Aorta (tissue), 5 donors: Measurements from ENCODE around the gene MRPS27. TPM values are rescaled to one million over a fixed set of nuclear protein-coding genes. Genes with fewer than 3 reads are reported as not detected.

Experiments
- ATAC-seq: fragments of 200-7000 bp; cut with Tn5 transposase; one replicate; pipeline ENCODE4 v1.9.1; 2022; ENCODE audit warnings: moderate library complexity; ENCODE audit not compliant: low FRiP score
- DNase-seq, 2 donors: peaks; one replicate each; pipeline ENCODE4 v3.0.0-alpha.2; 2020
- H3K27ac ChIP-seq, 2 donors: one replicate each; pipeline ENCODE4 v1.5.1; 2013; ENCODE audit warnings: low read length in 2 of 2, mild to moderate bottlenecking in 2 of 2, moderate library complexity in 2 of 2, control low read depth in 1 of 2, inconsistent platforms in 1 of 2, low read depth in 1 of 2
- H3K27me3 ChIP-seq, 2 donors: one replicate each; pipeline ENCODE4 v1.6.1; 2013; ENCODE audit warnings: control low read depth in 1 of 2, low read length in 1 of 2, mild to moderate bottlenecking in 1 of 2, moderate library complexity in 1 of 2; ENCODE audit not compliant: insufficient read depth in 2 of 2, control insufficient read depth in 1 of 2
- H3K36me3 ChIP-seq, 2 donors: one replicate each; pipeline ENCODE4 v1.6.1; 2013; ENCODE audit warnings: control low read depth in 1 of 2, low read length in 1 of 2, mild to moderate bottlenecking in 1 of 2; ENCODE audit not compliant: insufficient read depth in 2 of 2, control insufficient read depth in 1 of 2
- H3K4me1 ChIP-seq, 2 donors: one replicate each; pipeline ENCODE4 v1.6.1; 2013; ENCODE audit warnings: low read length in 2 of 2, control low read depth in 1 of 2, mild to moderate bottlenecking in 1 of 2, moderate library complexity in 1 of 2; ENCODE audit not compliant: insufficient read depth in 2 of 2, control insufficient read depth in 1 of 2
- H3K4me3 ChIP-seq, 2 donors: one replicate each; pipeline ENCODE4 v1.5.1; 2013; ENCODE audit warnings: low read length in 2 of 2, control low read depth in 1 of 2, mild to moderate bottlenecking in 1 of 2
- H3K9me3 ChIP-seq: one replicate; pipeline ENCODE4 v1.6.1; 2013; ENCODE audit warnings: mild to moderate bottlenecking, low read length; ENCODE audit not compliant: control insufficient read depth
- WGBS, 2 donors: extraction: QIAGEN DNeasy Blood & Tissue Kit; methylation state at CpG; one replicate each; pipeline ENCODE4 v1.1.7; 2013; 5-methylcytosine and 5-hydroxymethylcytosine counted together
- intact Hi-C, 2 donors: fragments of 100-400 bp; cut with DNase I; formaldehyde crosslinking; loops; one replicate each; pipeline versions ENCODE4 v1.14.2 to v1.15.0; 2022
- microRNA-seq, 2 donors: library from miRNA; unstranded; fragments of <30 nt; microRNA quantifications; one replicate each; pipeline ENCODE4 v1.2.0, GENCODE V29; 2020
- polyA plus RNA-seq, 2 donors: library from polyadenylated mRNA; stranded (reverse); fragments of 200-250 nt; gene quantifications; one replicate each; pipeline ENCODE4 v1.2.3, GENCODE V29; 2013
- total RNA-seq, 2 donors: library from RNA; stranded (reverse); fragmentation: NEBNext Ultra II Directional; extraction: Animal tissue kit (Norgen Biotek cat#: 25700); gene quantifications; one replicate each; pipeline ENCODE4 v1.2.1, GENCODE V29; 2021
- donor health status: healthy with polysubstance abuse.
- donor health status: Bipolar disorder and iron deficiency.
- donor health status: DM: no; HTN: no; CAD: no.
- donor health status: DM: no; HTN: no; CAD: no.
- donor health status: DM: yes; HTN: yes; CAD: no.

The MRPS27 gene
- total and polyA plus RNA-seq, 4 donors = 22.5 to 42.1 (median 34.7) TPM

DNA sequence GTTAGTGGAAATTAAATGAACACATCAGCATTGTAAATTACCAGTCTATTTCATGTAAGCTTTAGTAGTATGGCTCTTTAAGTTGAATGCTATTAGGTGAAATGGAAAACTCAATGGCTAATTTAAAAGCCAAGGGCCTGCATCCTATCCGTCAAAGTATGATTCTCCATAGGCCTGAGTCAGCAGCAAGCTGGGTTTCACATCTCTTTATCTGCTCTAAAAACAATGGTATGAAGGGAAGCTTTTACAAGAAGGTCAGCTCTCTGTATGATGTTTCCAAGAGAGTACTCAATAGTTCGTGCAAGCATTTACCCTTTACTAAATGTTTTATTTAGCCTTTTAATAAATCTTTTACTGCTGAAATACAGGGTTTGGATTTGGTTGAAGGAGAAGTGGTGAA, 149.9 kb downstream of the MRPS27 start:
- Histone ChIP-seq H3K4me3 (no peak overlapping the region), H3K27me3 (no peaks in the 10 kb centered on the region), H3K36me3 (no peaks in the 10 kb centered on the region), H3K9me3 (no peaks in the 10 kb centered on the region), H3K27ac (no peak overlapping the region), H3K4me1 (peaks cover 3 to 7% of the 10 kb centered on the region in 2 donors)
- DNase-seq (no peak), ATAC-seq (no peak)
- WGBS, 2 donors = 6 to 16% methylated on average over 2 of the region's 2 CpGs
- intact Hi-C loops = no loop called here

Small RNA genes within 50 kb of the gene (microRNA-seq; reads per million reads assigned to microRNA genes)
- 0 reads per million in 2 donors for gene MIR4803

Other genes starting within 250 kb of the MRPS27 start
- 100 to 1,000 TPM; 382 to 754 TPM for gene MAP1B, start 212.8 kb downstream of the MRPS27 start, total RNA-seq
- 10 to 100 TPM; 27.2 to 66.5 TPM for gene MAP1B, start 212.8 kb downstream of the MRPS27 start, polyA plus RNA-seq
- gene PTCD2, start 133 bp upstream of the MRPS27 start, total RNA-seq = 1 to 10 TPM; 4.2 to 9.3 TPM
- 1 to 10 TPM; 2.6 to 4.3 TPM for gene PTCD2, start 133 bp upstream of the MRPS27 start, polyA plus RNA-seq
- 10 to 100 TPM in 1 of 2 donors, 1 to 10 TPM in 1; 5.8 to 10.3 TPM for gene ZNF366, start 187.2 kb upstream of the MRPS27 start, total RNA-seq
- gene ZNF366, start 187.2 kb upstream of the MRPS27 start, polyA plus RNA-seq = not detected